Measurements from ENCODE around the gene TMEM120A. TPM values are rescaled to one million over a fixed set of nuclear protein-coding genes. Genes with fewer than 3 reads are reported as not detected.

TMEM120A gene
- total and polyA plus RNA-seq, 2 experiments from 2014 or later: 50.7 to 91.1 TPM

DNA sequence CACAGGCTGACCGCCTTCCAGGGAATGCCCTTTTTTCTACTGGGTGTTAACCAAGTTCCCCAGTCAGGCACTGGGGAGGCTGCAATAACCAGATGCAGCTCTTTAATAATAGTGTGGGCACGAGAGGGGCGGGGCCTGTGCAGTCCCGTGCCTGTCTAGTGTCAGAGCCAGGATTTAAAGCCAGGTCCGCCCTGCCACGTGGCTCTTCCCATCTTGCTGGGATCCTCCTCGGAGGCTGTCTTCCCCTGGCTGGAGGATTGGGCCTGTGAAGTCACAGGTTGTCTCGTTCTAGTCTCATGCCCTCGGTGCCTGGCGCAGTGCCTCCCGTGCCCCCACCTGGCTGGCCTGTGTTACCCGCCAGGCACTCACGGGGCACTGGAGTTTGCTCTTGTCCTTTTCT, 25.2 kb downstream of the TMEM120A start:
- 85% methylated on average over 13 of the region's 13 CpGs for WGBS (ENCODE audit: low lambda C conversion rate, missing lambda C conversion rate)
- TF ChIP-seq EZH2phosphoT487 (IDR thresholded peaks at IDR 0.05; ENCODE audit: low read depth, severe bottlenecking, unreplicated experiment): no peak
- TF ChIP-seq, protein P1, sequence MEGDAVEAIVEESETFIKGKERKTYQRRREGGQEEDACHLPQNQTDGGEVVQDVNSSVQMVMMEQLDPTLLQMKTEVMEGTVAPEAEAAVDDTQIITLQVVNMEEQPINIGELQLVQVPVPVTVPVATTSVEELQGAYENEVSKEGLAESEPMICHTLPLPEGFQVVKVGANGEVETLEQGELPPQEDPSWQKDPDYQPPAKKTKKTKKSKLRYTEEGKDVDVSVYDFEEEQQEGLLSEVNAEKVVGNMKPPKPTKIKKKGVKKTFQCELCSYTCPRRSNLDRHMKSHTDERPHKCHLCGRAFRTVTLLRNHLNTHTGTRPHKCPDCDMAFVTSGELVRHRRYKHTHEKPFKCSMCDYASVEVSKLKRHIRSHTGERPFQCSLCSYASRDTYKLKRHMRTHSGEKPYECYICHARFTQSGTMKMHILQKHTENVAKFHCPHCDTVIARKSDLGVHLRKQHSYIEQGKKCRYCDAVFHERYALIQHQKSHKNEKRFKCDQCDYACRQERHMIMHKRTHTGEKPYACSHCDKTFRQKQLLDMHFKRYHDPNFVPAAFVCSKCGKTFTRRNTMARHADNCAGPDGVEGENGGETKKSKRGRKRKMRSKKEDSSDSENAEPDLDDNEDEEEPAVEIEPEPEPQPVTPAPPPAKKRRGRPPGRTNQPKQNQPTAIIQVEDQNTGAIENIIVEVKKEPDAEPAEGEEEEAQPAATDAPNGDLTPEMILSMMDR (IDR thresholded peaks at IDR 0.05; ENCODE audit: poor library complexity): no peak
- TF ChIP-seq EZH2 (IDR thresholded peaks at IDR 0.05; ENCODE audit: borderline replicate concordance): no peak
- H3K27me3 ChIP-seq: no peaks in the 10 kb centered on the region
- no peaks in the 10 kb centered on the region for H3K9me2 ChIP-seq (replicated peaks; ENCODE audit: insufficient read depth)
- H3K79me2 ChIP-seq: peaks cover 7% of the 10 kb centered on the region
- H3K36me3 ChIP-seq (replicated peaks; ENCODE audit: insufficient read depth, low read depth): no peaks in the 10 kb centered on the region
- no peaks in the 10 kb centered on the region for H4K20me1 ChIP-seq (ENCODE audit: insufficient read depth, poor library complexity, severe bottlenecking)
- H3K27ac ChIP-seq: peak overlapping the region; percentile 45
- DNase-seq (ENCODE audit: low spot score): no peak
- no peak overlapping the region for H3K4me2 ChIP-seq
- H3K9me3 ChIP-seq (ENCODE audit: low read depth): no peaks in the 10 kb centered on the region
- no peak overlapping the region for H2AFZ ChIP-seq
- peaks cover 9% of the 10 kb centered on the region for H3K4me1 ChIP-seq (ENCODE audit: insufficient read depth)
- H3K4me3 ChIP-seq: no peak overlapping the region

DNA sequence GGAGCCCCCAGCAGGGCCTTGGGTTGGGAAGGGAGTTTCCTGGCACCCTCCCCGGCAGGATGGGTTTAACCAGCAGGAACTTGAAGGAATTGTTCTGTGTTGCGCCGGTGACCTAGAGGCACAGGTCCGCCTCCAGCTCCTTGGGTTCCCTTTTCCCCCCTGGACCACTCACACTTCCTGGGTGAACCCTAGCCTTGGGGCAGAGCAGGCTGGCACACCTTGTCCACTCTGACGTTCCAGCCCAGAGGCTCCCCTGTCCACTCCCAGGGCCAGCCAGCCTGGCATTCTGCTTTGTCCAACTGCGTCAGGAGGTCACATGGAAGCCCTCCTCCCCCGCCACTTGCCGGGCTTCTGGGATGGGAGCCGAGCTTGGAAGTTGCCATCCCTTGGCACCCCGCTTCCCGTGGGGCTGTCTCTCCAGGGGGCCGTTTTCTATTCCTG, 25.8 kb downstream of the TMEM120A start:
- peaks cover 9% of the 10 kb centered on the region for H3K4me1 ChIP-seq (ENCODE audit: insufficient read depth)

DNA sequence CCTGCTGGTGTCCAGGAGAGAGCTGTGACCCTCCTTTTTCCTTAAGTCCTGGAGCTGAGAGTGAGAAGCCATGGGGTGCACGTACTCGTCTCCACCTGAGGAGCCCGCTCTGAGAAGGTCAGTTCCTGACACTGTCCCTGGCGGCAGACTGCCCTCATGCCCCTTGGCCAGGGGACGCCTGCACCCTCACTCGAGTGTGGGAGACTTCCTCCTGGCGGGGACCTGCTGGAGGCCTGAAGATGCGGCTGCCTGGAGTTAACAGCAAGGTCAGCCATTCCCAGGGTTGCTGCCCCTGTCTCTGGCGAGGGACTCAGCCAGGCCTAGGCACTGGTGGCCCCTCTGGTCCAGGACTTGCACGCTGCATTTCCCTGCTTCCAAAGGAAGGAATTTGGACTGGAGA, 26.4 kb downstream of the TMEM120A start:
- Histone ChIP-seq H3K27me3 (no peaks in the 10 kb centered on the region), H3K9me2 (replicated peaks; ENCODE audit: insufficient read depth) (no peaks in the 10 kb centered on the region), H3K4me3 (no peak overlapping the region), H3K9me3 (ENCODE audit: low read depth) (no peaks in the 10 kb centered on the region), H3K27ac (no peak overlapping the region), H2AFZ (no peak overlapping the region), H4K20me1 (ENCODE audit: insufficient read depth, poor library complexity, severe bottlenecking) (no peaks in the 10 kb centered on the region), H3K4me1 (ENCODE audit: insufficient read depth) (peaks cover 13% of the 10 kb centered on the region), H3K79me2 (peaks cover 11% of the 10 kb centered on the region), H3K4me2 (no peak overlapping the region), H3K36me3 (replicated peaks; ENCODE audit: insufficient read depth, low read depth) (no peaks in the 10 kb centered on the region)
- TF ChIP-seq, protein P1 (IDR thresholded peaks at IDR 0.05; ENCODE audit: poor library complexity): no peak
- no peak for TF ChIP-seq EZH2phosphoT487 (IDR thresholded peaks at IDR 0.05; ENCODE audit: low read depth, severe bottlenecking, unreplicated experiment)
- no peak for DNase-seq (ENCODE audit: low spot score)
- WGBS (ENCODE audit: low lambda C conversion rate, missing lambda C conversion rate): 89% methylated on average over 10 of the region's 10 CpGs

More for the DNA sequence above, 25.8 kb downstream of the TMEM120A start:
- 92% methylated on average over 12 of the region's 12 CpGs for WGBS (ENCODE audit: low lambda C conversion rate, missing lambda C conversion rate)
- Histone ChIP-seq H3K27me3 (no peaks in the 10 kb centered on the region), H2AFZ (no peak overlapping the region), H3K4me2 (no peak overlapping the region), H3K4me3 (no peak overlapping the region), H4K20me1 (ENCODE audit: insufficient read depth, poor library complexity, severe bottlenecking) (no peaks in the 10 kb centered on the region), H3K9me2 (replicated peaks; ENCODE audit: insufficient read depth) (no peaks in the 10 kb centered on the region), H3K9me3 (ENCODE audit: low read depth) (no peaks in the 10 kb centered on the region), H3K27ac (no peak overlapping the region), H3K79me2 (peaks cover 7% of the 10 kb centered on the region), H3K36me3 (replicated peaks; ENCODE audit: insufficient read depth, low read depth) (no peaks in the 10 kb centered on the region)
- TF ChIP-seq, protein P1 (IDR thresholded peaks at IDR 0.05; ENCODE audit: poor library complexity): no peak
- TF ChIP-seq EZH2 (IDR thresholded peaks at IDR 0.05; ENCODE audit: borderline replicate concordance) (no peak), EZH2phosphoT487 (IDR thresholded peaks at IDR 0.05; ENCODE audit: low read depth, severe bottlenecking, unreplicated experiment) (no peak)
- no peak for DNase-seq (ENCODE audit: low spot score)

Measured in hepatocyte (in vitro differentiated cells).